ENCODE results near the gene EXOC2. TPM values are rescaled to one million over a fixed set of nuclear protein-coding genes. Genes with fewer than 3 reads are reported as not detected.

EXOC2 gene
- total RNA-seq, 1 donor from 2014 or later, result 29.8 TPM

- Mint-ChIP-seq H3K4me3 (no peak overlapping the region), H3K4me1 (peaks cover 40% of the 10 kb centered on the region), H3K27ac (peak overlapping the region; percentile 35), H3K36me3 (ENCODE audit: low read depth) (peaks cover 43% of the 10 kb centered on the region), H3K27me3 (no peaks in the 10 kb centered on the region), H3K9me3 (no peaks in the 10 kb centered on the region)
- no peak for TF ChIP-seq CTCF (IDR thresholded peaks at IDR 0.05)
- intact Hi-C loops (cut with micrococcal nuclease), result no loop called here
- CTCF ChIA-PET, result no interaction called here
- POLR2A ChIA-PET, result interaction anchor here (0.6 to 0.8 kb wide), 3 partner anchors 13 to 1384 kb away, joined by 3 to 6 read pairs (median 4); no protein-coding TSS in a partner anchor
- DNase-seq, result no peak
- ATAC-seq (ENCODE audit: low read depth), result no peak
These were observed 200.0 kb downstream of the EXOC2 start for GRCh38 chr6:492816-493414.

- peaks cover 48% of the 10 kb centered on the region for H3K4me1 Mint-ChIP-seq
- intact Hi-C loops (cut with micrococcal nuclease), result no loop called here
- TF ChIP-seq CTCF (IDR thresholded peaks at IDR 0.05), result no peak
- H3K9me3 Mint-ChIP-seq, result no peaks in the 10 kb centered on the region
- no peak for ATAC-seq (ENCODE audit: low read depth)
- POLR2A ChIA-PET, result interaction anchor here (0.8 kb wide), 1 partner anchor 60 kb away, joined by 4 read pairs; no protein-coding TSS in a partner anchor
- CTCF ChIA-PET, result no interaction called here
- no peak for DNase-seq
- no peaks in the 10 kb centered on the region for H3K27me3 Mint-ChIP-seq
- peaks cover 40% of the 10 kb centered on the region for H3K36me3 Mint-ChIP-seq (ENCODE audit: low read depth)
- H3K27ac Mint-ChIP-seq, result no peak overlapping the region
- no peak overlapping the region for H3K4me3 Mint-ChIP-seq
These were observed 200.8 kb downstream of the EXOC2 start for GRCh38 chr6:492178-492577.

- Mint-ChIP-seq H3K27ac (peak overlapping the region; percentile 92), H3K27me3 (no peaks in the 10 kb centered on the region), H3K4me3 (no peak overlapping the region), H3K9me3 (no peaks in the 10 kb centered on the region), H3K4me1 (peaks cover 56% of the 10 kb centered on the region), H3K36me3 (ENCODE audit: low read depth) (peaks cover 39% of the 10 kb centered on the region)
- ChIA-PET POLR2A (interaction anchor here (1.3 to 9.0 kb wide), 4 partner anchors 8 to 264 kb away, joined by 9 to 80 read pairs (median 18); partner anchors contain the start of gene IRF4), CTCF (interaction anchor here (1.3 kb wide), 1 partner anchor 99 kb away, joined by 3 read pairs; no protein-coding TSS in a partner anchor)
- DNase-seq (no peak), ATAC-seq (ENCODE audit: low read depth) (no peak)
- intact Hi-C loops (cut with micrococcal nuclease), result no loop called here
- no peak for TF ChIP-seq CTCF (IDR thresholded peaks at IDR 0.05)
These were observed 201.7 kb downstream of the EXOC2 start for GRCh38 chr6:491233-491632.

- Mint-ChIP-seq H3K27me3 (no peaks in the 10 kb centered on the region), H3K4me3 (peak overlapping the region; percentile 65), H3K36me3 (ENCODE audit: low read depth) (peaks cover 36% of the 10 kb centered on the region), H3K4me1 (peaks cover 64% of the 10 kb centered on the region), H3K9me3 (no peaks in the 10 kb centered on the region), H3K27ac (peak overlapping the region; percentile 92)
- TF ChIP-seq CTCF (IDR thresholded peaks at IDR 0.05), result no peak
- POLR2A ChIA-PET, result interaction anchor here (0.8 to 9.0 kb wide), 10 partner anchors 9 to 272 kb away, joined by 3 to 80 read pairs (median 4); partner anchors contain the start of genes DUSP22 and IRF4
- peak; percentile 35 for ATAC-seq (ENCODE audit: low read depth)
- CTCF ChIA-PET, result interaction anchor here (0.9 to 2.3 kb wide), 4 partner anchors 93 to 264 kb away, joined by 3 to 5 read pairs (median 3); no protein-coding TSS in a partner anchor
- intact Hi-C loops (cut with micrococcal nuclease), result loop anchor here (1.0 kb wide), 1 partner anchor 19 kb away; no protein-coding TSS in a partner anchor
- DNase-seq, result no peak
These were observed 202.5 kb downstream of the EXOC2 start for GRCh38 chr6:490251-491037.
